ENCODE data around the gene SEPTIN10. TPM values are rescaled to one million over a fixed set of nuclear protein-coding genes. Genes with fewer than 3 reads are reported as not detected.

The SEPTIN10 gene
- total and polyA plus RNA-seq, 4 donors, result 51.6 to 82.6 (median 69.6) TPM

DNA sequence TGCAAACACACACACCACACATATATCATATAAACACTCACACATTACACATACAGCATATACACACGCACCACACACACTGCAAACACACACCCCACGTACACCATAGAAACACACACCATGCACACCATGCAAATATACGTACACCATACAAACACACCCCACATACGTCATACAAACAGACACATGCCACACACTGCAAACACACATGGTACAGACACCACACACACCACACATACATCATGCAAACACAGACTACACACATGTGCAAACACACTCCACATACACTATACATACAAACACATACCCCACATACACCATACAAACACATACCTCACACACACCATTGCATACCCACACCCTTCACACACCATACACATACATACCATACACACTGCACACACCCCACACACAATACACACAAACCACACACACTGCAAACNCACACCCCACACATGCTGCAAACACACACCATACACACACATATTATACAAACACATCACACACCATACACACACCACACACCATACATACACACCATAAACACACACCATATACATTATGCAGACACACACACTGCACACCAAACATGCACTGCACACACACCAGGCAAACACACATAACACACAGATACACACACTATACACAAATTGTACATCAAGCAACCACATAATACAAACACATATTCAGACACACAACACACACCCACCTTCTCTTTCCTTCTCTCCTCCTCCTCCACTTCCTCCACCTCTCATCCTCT lies 120.4 kb downstream of the SEPTIN10 start:
- DNase-seq (ENCODE audit: low read depth in 4 of 6, low spot score in 6 of 6), result no peak
- Histone ChIP-seq H3K27ac (ENCODE audit: low read depth, low read length) (no peak overlapping the region), H3K36me3 (ENCODE audit: control insufficient read depth, insufficient read depth, low read length) (peaks cover 22% of the 10 kb centered on the region), H3K27me3 (ENCODE audit: control insufficient read depth, insufficient read depth, low read length) (no peaks in the 10 kb centered on the region), H3K9me3 (ENCODE audit: control insufficient read depth, insufficient read depth, low read length) (no peaks in the 10 kb centered on the region), H3K4me1 (ENCODE audit: control insufficient read depth, insufficient read depth, low read length) (peaks cover 23% of the 10 kb centered on the region), H3K4me3 (ENCODE audit: low read depth, low read length) (no peak overlapping the region)
- WGBS (ENCODE audit: insufficient coverage), result 46% methylated on average over 4 of the region's 4 CpGs

Other genes starting within 250 kb of the SEPTIN10 start
- 10 to 100 TPM in 1 of 2 donors, 1 to 10 TPM in 1; 8.5 to 19.5 TPM for gene SOWAHC, start 398 bp upstream of the SEPTIN10 start, total RNA-seq
- 10 to 100 TPM; 11.3 to 16.8 TPM for gene SOWAHC, start 398 bp upstream of the SEPTIN10 start, polyA plus RNA-seq (ENCODE audit: insufficient read length in 2 of 2)
- 10 to 100 TPM; 38.0 to 41.8 TPM for gene RGPD5, start 180.3 kb upstream of the SEPTIN10 start, total RNA-seq
- gene RGPD5, start 180.3 kb upstream of the SEPTIN10 start, polyA plus RNA-seq (ENCODE audit: insufficient read length in 2 of 2), result 10 to 100 TPM; 14.0 to 17.1 TPM